Fibroblast of peridontal ligament (primary cell): Measurements from ENCODE around the gene AKT3.
A peak's percentile ranks its signal among the peaks of the same experiment; 100 is the strongest.

Source experiments
- DNase-seq: peaks from one replicate; pipeline ENCODE4 v3.0.0-alpha.2; 2010; ENCODE audit errors: extremely low read depth

Gene AKT3

DNA sequence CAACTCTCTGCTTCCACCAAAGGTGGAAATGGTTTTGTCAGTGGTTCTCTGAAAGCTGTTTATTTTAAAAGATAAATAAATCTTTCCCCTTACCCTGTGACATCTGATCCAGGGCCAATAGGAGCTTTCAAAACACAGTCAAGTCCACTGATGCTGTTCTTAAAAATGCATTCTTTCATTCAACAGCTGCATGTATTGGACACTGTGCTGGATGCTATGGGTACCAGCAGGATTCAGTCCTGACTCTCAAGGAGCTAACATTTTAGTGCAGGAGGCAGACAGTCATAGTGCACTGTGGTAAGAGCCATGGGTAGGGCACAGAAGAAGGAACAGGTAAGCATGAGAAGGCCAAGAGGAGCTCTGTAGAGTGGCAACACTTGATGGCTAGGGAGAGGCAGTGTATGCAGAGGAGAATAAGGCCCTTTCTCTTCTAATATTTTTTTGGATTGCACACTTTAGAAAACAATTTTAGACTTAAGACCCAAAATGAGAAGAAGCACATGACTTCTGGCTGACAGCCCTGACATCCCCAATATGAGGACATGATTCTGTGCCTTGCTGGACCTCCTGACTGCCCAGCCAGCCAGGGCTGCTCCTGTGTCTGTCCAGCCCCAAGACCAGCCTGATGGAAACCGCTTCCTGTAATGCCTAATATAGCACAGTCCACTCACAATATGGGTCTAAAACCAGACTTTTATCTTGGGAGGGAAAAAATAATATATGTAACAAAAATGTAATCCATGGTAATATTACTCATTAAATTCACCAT lies 386.9 kb downstream of the AKT3 start:
- DNase-seq: no peak

DNA sequence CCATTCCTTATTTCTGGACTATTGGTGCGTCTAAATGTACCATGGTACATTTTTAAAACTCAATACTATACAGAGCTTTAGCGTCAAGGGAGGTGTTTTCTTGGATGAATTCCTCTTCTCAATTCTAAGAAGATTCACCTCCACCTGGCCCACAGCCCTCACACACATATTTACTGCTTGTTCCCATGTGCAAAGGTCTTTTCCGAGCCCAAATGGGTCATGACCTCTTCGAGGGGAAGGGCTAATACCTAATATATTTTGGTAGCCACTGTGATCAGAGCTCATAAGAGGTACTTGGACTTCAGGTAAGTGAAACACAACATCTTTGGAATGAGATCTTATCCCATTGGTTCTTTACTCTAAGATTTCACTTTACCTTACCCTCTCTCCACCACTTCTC lies 388.3 kb downstream of the AKT3 start:
- DNase-seq: no peak

DNA sequence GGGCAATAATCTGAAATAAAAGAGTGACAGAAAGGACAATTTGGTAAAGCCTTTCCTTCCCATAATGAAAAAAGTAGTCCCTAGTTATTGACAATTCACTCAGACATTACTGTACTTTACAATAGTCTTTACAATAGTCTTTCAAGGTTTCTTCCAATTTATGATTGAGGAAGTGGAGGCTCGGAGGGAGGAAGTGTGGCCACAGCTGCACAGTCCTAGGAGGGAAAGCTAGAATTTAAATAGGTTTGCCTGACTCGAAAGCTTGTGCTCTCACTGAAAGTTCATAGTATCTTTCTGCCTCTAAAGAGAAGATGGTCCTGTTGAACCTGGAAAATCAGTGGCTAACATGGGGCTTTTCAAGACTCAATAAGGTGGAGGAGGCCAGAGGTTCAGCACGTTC lies 391.0 kb downstream of the AKT3 start:
- no peak for DNase-seq

DNA sequence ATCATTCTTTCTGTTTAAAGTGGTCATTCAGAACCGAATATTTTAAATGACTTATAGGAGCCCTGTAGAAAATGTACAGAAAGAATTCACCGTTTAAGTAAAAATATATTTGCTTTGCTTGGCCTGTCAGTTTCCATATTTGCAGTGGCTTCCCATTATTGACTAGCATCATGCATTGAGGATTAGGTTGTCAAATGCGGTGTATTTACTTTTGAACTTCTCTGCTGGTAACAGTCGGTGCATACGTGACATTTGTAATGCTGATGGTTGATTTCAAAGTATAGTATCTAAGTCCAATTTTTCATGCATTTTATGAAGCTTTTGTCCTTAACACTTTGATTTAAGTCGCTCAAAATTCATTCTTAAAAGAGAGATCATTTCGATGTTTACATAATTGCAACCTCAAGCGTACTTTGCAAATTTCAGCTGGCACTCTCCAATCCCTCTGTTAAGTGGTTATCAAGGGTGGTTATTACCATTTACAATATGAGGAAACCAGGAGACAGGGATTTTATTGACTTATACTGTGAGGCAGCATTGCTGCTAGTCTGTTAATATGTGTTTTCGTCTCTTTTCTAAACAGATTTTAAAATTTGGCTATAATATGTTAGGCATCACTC lies 392.6 kb downstream of the AKT3 start:
- DNase-seq: no peak

DNA sequence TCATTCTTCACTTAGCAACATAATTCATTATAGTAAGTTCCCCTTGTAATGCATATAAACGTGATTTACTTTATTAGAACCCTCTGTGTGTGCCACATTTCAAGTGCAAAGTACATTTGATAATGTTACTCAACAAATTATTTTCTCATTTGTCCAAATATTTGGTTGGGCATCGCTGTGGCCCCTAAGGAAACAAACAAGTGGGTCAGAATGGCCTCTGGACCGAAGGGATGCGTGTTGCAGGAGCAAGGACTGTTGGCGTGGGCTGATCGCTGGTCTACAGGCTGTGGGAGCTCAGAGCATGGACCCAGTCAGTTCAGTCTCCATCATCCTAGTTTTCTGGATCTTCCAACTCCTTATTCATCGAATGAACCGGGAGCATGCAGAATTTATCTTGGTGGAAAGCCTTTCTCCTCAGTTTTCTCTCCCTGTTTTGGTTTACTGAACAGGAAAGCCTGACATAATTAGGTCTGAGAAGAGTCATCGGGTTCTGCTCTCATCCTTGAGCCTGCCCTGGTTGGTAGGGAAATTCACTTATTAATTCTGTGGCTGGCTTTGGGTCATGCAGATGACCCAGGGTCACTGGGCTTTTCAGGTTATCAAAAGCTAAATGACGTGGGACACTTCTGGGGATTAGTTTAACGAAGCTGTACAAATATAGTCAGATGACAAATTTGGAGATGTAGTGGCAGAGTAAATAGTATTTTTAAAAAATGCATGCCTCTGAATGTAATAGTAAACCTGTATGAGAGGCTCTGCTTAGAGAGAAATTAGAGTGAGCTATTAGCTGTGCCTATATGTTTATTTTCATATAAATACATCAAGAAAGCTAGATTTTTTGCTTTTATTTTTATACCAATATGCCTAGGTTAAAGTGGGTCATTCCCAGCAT lies 394.0 kb downstream of the AKT3 start:
- no peak for DNase-seq

DNA sequence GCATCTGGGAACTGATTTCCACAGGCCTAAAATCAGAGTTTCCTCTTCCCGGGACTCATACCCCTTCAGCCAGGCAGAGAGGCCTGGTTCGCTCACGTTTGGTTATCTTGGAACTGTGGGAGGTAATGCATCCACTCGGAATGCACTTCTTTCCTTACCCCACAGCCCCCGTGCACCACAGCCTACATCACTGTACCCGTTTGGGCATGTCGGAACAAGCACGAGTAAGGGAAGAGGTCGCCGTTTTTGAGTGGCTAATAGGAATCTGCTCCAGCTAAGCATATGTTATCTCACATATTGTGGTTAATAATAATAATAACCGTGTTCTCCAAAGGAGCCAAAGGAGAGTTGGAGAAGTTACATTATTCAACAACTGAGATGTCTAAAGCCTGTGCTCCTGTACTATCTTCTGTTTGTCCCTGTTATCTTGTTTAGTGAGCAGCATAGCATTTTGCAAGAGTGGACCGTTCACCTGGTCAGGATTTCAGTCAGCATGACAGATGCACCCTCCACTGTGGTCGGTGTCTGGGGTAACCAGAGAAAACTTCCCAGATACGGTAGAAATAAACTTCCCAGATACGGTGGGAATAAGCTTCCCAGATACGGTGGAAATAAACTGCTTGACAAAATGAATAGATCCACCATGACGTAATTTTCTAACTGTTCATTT lies 395.6 kb downstream of the AKT3 start:
- no peak for DNase-seq

DNA sequence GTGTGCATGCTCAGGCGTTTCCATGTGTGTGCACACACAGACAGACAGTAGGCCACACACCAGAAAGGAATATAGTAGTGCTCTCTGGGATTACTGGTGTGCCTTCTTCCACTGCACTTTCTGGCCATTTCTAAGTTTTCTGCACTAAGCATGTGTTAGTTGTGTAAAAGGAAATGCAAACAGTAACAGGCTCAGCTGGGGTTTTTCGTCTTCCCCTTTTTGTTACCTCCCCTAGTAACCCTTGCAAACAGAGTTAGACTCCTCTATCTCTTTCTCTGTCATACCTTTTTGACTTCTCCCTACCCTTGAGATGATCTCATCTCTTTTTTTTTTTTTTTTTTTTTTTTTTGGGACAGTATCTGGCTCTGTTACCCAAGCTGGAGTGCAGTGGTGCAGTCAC lies 398.0 kb downstream of the AKT3 start:
- DNase-seq: no peak

DNA sequence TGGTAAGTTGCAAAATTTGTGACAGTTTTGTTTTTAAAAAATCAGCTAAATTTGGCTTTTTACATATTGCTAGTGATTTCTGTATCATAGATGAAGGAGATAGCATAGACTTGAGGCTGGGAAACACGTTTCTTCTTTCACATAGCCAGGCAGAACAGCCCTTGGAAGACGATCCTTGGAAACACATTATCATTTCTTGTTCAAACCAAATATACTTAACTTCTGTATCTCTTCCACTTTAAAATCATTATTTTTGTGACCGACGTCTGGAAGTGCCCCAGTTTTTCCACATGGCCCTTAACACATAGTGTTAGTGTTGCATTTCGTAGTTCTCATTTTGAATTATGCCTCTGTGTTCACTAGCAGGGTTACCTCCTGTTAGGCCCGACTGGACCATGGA lies 400.7 kb downstream of the AKT3 start:
- DNase-seq: no peak

DNA sequence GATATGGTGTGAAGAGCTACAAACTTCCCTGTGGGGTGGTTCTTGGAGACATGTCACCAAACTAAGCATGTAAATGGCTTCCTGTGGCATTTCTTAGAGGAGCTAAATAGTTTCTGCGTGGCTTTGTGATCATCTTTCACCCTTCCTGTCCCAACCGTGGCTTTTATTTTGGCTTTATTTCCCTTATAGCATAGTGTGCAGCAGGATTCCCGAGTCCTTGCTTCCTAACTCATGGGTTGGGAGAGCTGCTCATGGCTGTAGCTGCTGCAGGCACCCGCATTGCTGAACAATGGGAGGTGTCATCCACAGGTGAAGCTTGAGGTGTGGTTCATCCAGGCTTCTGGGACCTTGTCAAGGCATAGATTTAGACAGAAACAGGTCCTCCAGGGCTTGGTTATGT lies 402.2 kb downstream of the AKT3 start:
- no peak for DNase-seq

DNA sequence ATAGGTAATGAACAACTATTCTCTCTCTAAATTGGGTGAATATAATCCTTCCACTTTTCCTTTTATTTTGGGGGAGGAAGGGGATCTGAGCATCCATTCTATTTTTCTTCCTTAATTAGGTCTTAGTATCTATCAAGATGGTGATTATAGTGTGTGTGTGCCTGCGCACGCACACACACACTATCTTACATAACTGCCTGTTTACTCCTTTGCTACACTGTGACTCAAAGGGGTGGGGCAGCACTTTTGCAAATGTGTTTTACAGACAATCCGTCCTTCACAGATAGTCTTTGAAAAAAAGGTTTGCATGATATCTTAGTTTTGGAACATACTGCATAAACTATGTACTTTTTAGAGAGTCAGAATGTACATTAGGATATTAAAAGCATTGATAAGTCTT lies 402.7 kb downstream of the AKT3 start:
- peak; percentile 68 for DNase-seq

DNA sequence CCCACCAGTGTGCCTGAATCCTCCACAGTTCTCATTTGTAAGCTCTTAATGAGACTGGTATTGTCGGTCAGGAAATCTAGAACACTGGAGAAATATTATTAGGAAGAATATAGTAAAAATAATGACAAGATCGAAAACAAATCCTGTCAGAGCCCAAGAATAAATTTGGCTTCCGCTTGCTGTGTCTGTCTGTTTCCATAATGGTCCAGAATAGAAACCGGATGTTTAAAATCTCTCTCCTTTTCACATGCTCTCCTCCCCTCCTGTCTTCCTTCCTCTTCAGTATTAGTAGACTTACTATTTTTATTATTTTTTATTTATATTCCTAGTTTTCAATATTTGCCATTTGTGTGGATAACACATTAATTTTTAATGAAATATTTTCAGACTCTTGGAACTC lies 406.5 kb downstream of the AKT3 start:
- no peak for DNase-seq

DNA sequence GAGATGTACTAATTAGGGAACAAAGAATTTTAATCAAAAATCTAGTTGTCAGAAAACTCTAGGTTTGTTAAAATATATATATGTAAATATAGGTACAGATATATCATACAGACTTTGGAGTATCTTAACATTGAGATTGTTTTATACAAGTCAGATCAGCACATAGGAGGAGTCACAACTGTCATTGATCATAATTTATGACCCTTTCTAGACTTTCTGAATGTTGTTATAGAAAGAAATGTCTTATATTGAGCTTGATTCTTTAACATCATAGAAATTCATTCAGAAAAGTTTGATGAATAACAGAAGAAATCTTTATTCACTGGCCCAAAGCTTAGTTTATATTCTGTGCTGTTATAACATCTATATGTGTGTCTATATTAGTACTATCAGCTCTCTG lies 408.4 kb downstream of the AKT3 start:
- DNase-seq: no peak

DNA sequence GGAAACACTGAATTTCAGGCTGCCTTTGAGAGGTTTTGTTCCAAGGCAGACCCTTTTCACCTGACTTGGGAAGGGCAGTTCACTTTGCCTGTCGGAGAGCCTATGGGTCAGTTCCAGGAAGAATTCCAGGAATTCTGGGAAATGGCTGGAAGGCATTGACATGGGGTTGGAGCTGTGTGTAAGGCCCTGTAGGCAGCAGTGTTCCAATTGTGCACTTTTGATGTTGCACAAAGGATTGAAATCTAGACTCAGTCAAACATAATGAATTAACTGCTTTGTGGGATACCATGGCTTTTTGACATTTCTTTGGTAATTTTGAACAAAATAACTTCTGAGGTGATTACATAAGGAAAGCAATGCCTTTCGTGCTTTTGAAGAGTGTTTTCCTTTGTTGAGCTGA lies 409.6 kb downstream of the AKT3 start:
- DNase-seq: no peak

DNA sequence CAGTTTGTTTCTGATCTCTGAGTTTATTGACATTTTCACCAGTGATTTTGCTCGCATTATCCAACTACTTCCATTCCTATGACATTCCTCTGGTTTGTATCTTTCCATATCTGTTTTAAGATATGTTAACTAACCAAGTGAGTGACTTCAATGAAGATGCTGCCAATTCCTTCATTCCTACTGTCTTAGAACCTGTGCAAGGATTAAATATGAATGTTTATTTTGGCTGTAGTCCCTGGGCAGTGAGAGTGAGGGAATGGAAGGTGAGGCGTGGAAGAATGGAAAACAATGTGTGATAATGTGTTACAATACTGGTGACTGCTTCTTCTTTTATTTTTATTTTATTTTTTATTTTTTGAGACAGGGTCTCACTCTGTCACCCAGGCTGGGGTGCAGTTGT lies 411.2 kb downstream of the AKT3 start:
- no peak for DNase-seq
